Vagina (tissue), 2 donors: ENCODE data around the gene EXOC6B.
"Not testable (repeated sequence)": the region's sequence is repeated elsewhere in the genome, so short reads cannot be mapped to it uniquely, and the experiment has no call there.

Experiments
- POLR2A ChIP-seq, 2 donors: fragments of 450-650 bp; IDR thresholded peaks; one replicate each; pipeline ENCODE4 v1.6.1; 2017; ENCODE audit warnings: antibody characterized with exemption in 2 of 2, mild to moderate bottlenecking in 2 of 2, moderate library complexity in 2 of 2
- POLR2AphosphoS5 ChIP-seq, 2 donors: sonication (generic); formaldehyde crosslinking; IDR thresholded peaks; one replicate each; pipeline ENCODE4 v1.9.0; 2017; ENCODE audit warnings: antibody characterized with exemption in 2 of 2, mild to moderate bottlenecking in 2 of 2, low read depth in 1 of 2; ENCODE audit not compliant: insufficient read depth in 1 of 2
- TF ChIP-seq, protein P1 (sequence below), 3 experiments: fragments of 450-650 bp in 2 of 3; fragments of 200-600 bp in 1 of 3; sonication (generic) in 1 of 3; IDR thresholded peaks; one replicate each; pipeline ENCODE4 v1.5.1; 2017 to 2019; ENCODE audit warnings: antibody characterized with exemption in 3 of 3, mild to moderate bottlenecking in 2 of 3, moderate library complexity in 2 of 3

- TF ChIP-seq, protein P1, sequence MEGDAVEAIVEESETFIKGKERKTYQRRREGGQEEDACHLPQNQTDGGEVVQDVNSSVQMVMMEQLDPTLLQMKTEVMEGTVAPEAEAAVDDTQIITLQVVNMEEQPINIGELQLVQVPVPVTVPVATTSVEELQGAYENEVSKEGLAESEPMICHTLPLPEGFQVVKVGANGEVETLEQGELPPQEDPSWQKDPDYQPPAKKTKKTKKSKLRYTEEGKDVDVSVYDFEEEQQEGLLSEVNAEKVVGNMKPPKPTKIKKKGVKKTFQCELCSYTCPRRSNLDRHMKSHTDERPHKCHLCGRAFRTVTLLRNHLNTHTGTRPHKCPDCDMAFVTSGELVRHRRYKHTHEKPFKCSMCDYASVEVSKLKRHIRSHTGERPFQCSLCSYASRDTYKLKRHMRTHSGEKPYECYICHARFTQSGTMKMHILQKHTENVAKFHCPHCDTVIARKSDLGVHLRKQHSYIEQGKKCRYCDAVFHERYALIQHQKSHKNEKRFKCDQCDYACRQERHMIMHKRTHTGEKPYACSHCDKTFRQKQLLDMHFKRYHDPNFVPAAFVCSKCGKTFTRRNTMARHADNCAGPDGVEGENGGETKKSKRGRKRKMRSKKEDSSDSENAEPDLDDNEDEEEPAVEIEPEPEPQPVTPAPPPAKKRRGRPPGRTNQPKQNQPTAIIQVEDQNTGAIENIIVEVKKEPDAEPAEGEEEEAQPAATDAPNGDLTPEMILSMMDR (IDR thresholded peaks at IDR 0.05): not testable (repeated sequence)
- TF ChIP-seq POLR2AphosphoS5 (IDR thresholded peaks at IDR 0.05; ENCODE audit: insufficient read depth in 1 of 2, low read depth in 1 of 2); POLR2A (IDR thresholded peaks at IDR 0.05): not testable (repeated sequence)
Measured at GRCh38 chr2:72421771-72422379, 404.0 kb downstream of the EXOC6B start.
